IPS DF 6.9 (cell line): ENCODE data around the gene PPID.
"Not testable (repeated sequence)": the region's sequence is repeated elsewhere in the genome, so short reads cannot be mapped to it uniquely, and the experiment has no call there.

Experiments used
- DNase-seq: peaks from one replicate; pipeline ENCODE4 v3.0.0-alpha.2; 2013; ENCODE audit warnings: low read depth, low spot score
- H3K27ac ChIP-seq: one replicate; pipeline ENCODE4 v1.5.1; 2013; ENCODE audit warnings: low read length, control low read depth
- H3K27me3 ChIP-seq: 2 replicates; pipeline ENCODE4 v1.6.1; 2013; ENCODE audit warnings: mild to moderate bottlenecking, low read length; ENCODE audit not compliant: control insufficient read depth, insufficient read depth
- H3K36me3 ChIP-seq: 2 replicates; pipeline ENCODE4 v1.6.1; 2013; ENCODE audit warnings: low read length; ENCODE audit not compliant: control insufficient read depth, insufficient read depth
- H3K4me1 ChIP-seq: 2 replicates; pipeline ENCODE4 v1.6.1; 2013; ENCODE audit warnings: low read length; ENCODE audit not compliant: control insufficient read depth, insufficient read depth
- H3K4me3 ChIP-seq: 2 replicates; pipeline ENCODE4 v1.5.1; 2013; ENCODE audit warnings: mild to moderate bottlenecking, low read length
- H3K9me3 ChIP-seq: 2 replicates; pipeline ENCODE4 v1.6.1; 2013; ENCODE audit warnings: low read length, inconsistent platforms; ENCODE audit not compliant: control insufficient read depth, insufficient read depth
- WGBS: extraction: QIAGEN DNeasy Blood & Tissue Kit; methylation state at CpG from one replicate; pipeline ENCODE4 v1.1.7; 2013; ENCODE audit warnings: mixed read lengths, missing lambda C conversion rate; ENCODE audit not compliant: insufficient read length, insufficient coverage; 5-methylcytosine and 5-hydroxymethylcytosine counted together

The PPID gene

DNA sequence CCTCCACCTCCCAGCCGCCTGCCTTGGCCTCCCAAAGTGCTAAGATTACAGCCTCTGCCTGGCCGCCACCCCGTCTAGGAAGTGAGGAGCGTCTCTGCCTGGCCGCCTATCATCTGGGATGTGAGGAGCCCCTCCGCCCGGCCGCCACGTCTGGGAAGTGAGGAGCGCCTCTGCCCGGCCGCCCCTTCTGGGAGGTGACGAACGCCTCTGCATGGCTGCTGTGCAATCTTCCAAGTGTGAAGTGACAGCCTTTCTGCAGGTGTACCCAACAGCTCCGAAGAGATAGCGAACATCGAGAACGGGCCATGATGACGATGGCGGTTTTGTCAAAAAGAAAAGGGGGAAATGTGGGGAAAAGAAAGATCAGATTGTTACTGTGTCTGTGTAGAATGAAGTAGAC lies 36.3 kb upstream of the PPID start:
- not testable (repeated sequence) for H3K36me3 ChIP-seq, H3K27me3 ChIP-seq, H3K4me1 ChIP-seq, H3K9me3 ChIP-seq, H3K4me3 ChIP-seq, DNase-seq, H3K27ac ChIP-seq
- WGBS, result no CpG with 5 or more reads among the region's 20 CpGs

DNA sequence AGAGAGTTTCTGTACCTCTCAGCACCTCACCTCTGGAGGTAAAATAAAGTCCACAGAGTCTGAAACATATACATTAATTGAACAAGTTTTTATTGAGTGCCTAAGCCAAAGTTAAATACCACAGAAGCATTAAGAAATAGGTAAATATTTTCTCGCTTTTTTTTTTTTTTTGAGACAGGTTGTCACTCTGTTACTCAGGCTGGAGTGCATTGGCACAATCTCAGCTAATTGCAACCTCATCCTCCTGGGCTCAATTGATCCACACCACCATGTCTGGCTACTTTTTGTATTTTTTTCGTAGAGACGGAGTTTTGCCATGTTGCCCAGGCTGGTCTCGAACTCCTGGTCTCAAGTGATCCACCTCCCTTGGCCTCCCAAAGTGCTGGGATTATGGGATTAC lies 35.5 kb upstream of the PPID start:
- Histone ChIP-seq H3K9me3 (no peaks in the 10 kb centered on the region; the same call in 1 of the 2 replicates), H3K4me1 (no peaks in the 10 kb centered on the region), H3K27ac (no peak overlapping the region), H3K4me3 (no peak overlapping the region), H3K36me3 (no peaks in the 10 kb centered on the region), H3K27me3 (no peaks in the 10 kb centered on the region)
- WGBS, result no CpG with 5 or more reads among the region's 4 CpGs
- DNase-seq, result no peak

- H3K4me1 ChIP-seq, result no peaks in the 10 kb centered on the region
- H3K27ac ChIP-seq, result no peak overlapping the region
- DNase-seq, result no peak
- H3K9me3 ChIP-seq, result no peaks in the 10 kb centered on the region; the same call in 1 of the 2 replicates
- H3K4me3 ChIP-seq, result no peak overlapping the region
- no peaks in the 10 kb centered on the region for H3K36me3 ChIP-seq
- no CpG with 5 or more reads among the region's 4 CpGs for WGBS
- H3K27me3 ChIP-seq, result no peaks in the 10 kb centered on the region
Measured at GRCh38 chr4:158758142-158758541, 34.9 kb upstream of the PPID start.

DNA sequence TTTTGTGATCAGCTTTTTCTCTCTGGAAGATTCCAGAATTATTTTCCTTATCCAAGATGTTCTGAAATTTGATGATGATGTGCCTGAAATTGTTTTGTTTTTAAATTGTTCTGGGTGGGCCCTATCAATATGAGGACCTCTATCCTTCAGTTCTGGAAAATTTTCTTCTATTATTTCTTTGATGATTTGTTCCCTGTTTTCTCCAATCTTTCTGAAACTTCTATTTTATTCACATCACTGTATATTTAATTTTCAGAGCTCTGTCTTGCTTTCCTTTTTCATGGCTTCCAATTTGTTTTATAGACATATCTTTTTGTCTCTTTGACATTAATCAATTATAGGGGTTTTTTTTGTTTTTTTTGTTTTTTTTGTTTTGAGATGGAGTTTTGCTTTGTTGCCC lies 33.4 kb upstream of the PPID start:
- H3K36me3 ChIP-seq, result no peaks in the 10 kb centered on the region

GRCh38 chr4:158755819-158756218 lies 32.6 kb upstream of the PPID start:
- not testable (repeated sequence) for H3K4me3 ChIP-seq, DNase-seq, H3K4me1 ChIP-seq, H3K27ac ChIP-seq, H3K9me3 ChIP-seq, H3K27me3 ChIP-seq, H3K36me3 ChIP-seq
- whole genome bisulfite sequencing, result no CpG with 5 or more reads among the region's 7 CpGs

More for the DNA sequence above, 33.4 kb upstream of the PPID start:
- no peak for DNase-seq
- Histone ChIP-seq H3K9me3 (no peaks in the 10 kb centered on the region; the same call in 1 of the 2 replicates), H3K4me1 (no peaks in the 10 kb centered on the region), H3K27me3 (no peaks in the 10 kb centered on the region), H3K27ac (no peak overlapping the region), H3K4me3 (no peak overlapping the region)

GRCh38 chr4:158754385-158755180 lies 31.4 kb upstream of the PPID start:
- H3K36me3 ChIP-seq, result no peaks in the 10 kb centered on the region
- H3K27me3 ChIP-seq, result no peaks in the 10 kb centered on the region
- no peaks in the 10 kb centered on the region for H3K4me1 ChIP-seq
- no peaks in the 10 kb centered on the region; the same call in 1 of the 2 replicates for H3K9me3 ChIP-seq
- H3K4me3 ChIP-seq, result no peak overlapping the region
- H3K27ac ChIP-seq, result no peak overlapping the region
- WGBS, result no CpG with 5 or more reads among the region's 5 CpGs
- DNase-seq, result no peak

DNA sequence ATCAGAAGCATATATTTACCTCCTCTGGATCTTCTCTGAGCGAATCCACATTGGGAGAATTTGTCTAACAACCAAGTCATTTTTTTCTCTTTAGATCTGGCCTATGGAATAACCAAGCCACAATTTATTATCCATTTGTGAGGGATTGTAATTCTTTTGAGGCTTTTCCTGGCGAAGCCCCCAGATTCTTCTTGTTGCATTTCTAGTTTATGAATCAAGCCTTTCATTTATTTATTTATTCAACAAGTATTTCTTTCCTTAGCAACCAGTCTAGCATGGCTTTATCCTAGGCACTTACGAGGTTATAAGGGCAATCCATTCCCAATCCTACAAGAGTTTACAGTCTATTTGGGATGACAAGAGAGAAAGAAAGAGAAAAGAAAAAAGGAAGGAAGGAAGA lies 27.2 kb upstream of the PPID start:
- Histone ChIP-seq H3K27me3 (no peaks in the 10 kb centered on the region), H3K36me3 (no peaks in the 10 kb centered on the region), H3K4me1 (no peaks in the 10 kb centered on the region), H3K4me3 (no peak overlapping the region), H3K9me3 (no peaks in the 10 kb centered on the region), H3K27ac (no peak overlapping the region)
- DNase-seq, result no peak
- no CpG with 5 or more reads among the region's 3 CpGs for WGBS

GRCh38 chr4:158746537-158746936 lies 23.3 kb upstream of the PPID start:
- H3K27ac ChIP-seq, H3K4me3 ChIP-seq, H3K9me3 ChIP-seq, H3K27me3 ChIP-seq, H3K36me3 ChIP-seq, H3K4me1 ChIP-seq, DNase-seq: not testable (repeated sequence)
- WGBS, result no CpG with 5 or more reads among the region's 31 CpGs

DNA sequence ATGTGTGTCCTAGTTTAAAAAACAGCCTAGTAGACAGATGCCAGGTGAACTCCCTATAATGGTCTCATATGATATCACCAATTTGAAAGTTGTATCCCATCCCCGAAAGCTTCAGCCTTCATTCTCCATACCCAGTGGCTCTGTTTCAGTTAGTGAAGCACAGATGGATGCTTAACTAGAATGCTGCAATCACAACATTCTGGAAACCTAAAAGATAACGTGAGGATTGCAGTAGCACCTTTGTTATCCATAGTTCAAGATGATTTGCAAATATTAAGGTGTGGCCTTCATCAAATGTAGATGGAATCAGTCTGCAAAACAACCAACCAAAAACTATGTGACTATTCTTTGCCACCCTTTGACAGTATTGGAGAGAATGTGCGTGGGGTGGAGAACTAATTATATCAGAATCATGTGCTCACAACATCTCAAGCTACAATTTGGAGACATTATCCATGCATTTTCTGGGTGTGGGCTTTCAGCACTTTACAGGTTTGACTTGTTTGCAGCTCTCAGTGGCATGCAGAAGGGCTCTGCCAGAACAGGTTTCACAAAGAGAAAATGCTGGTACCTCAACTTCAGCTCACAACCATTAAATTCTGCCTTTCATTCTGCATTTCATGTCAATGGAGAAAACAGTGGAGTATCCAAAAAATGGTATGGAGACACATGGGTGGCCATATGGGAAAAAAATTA lies 18.3 kb upstream of the PPID start:
- H3K27me3 ChIP-seq, result no peaks in the 10 kb centered on the region
- H3K4me3 ChIP-seq, result no peak overlapping the region
- no peak for DNase-seq
- H3K36me3 ChIP-seq, result no peaks in the 10 kb centered on the region
- no peak overlapping the region for H3K27ac ChIP-seq
- H3K9me3 ChIP-seq, result no peaks in the 10 kb centered on the region
- no peaks in the 10 kb centered on the region for H3K4me1 ChIP-seq
- no CpG with 5 or more reads among the region's 3 CpGs for WGBS

- no peaks in the 10 kb centered on the region for H3K27me3 ChIP-seq
- whole genome bisulfite sequencing, result no CpG with 5 or more reads among the region's 2 CpGs
- H3K4me3 ChIP-seq, result no peak overlapping the region
- H3K27ac ChIP-seq, result no peak overlapping the region
- no peaks in the 10 kb centered on the region for H3K36me3 ChIP-seq
- no peaks in the 10 kb centered on the region for H3K9me3 ChIP-seq
- DNase-seq, result no peak
- H3K4me1 ChIP-seq, result no peaks in the 10 kb centered on the region
Measured at GRCh38 chr4:158739600-158739999, 16.4 kb upstream of the PPID start.

DNA sequence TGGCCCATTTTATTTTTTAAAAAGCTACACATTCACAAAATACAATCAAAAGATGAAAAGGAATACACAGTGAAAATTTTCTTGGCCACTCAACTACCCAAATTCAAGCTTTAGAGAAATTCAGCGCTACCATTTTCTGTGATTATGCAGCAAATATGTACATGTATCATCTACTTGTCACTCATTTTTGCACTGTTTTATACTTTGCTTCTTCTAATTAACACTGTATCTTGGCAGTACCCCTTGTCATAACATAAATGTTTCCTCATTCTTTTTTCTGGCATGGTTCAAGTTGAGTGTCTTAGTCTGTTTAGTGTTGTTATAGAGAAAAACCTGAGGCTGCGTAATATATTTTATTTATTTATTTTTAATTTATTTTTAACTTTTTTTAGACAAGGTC lies 15.7 kb upstream of the PPID start:
- Histone ChIP-seq H3K27me3 (no peaks in the 10 kb centered on the region), H3K27ac (no peak overlapping the region), H3K4me1 (no peaks in the 10 kb centered on the region), H3K9me3 (no peaks in the 10 kb centered on the region), H3K4me3 (no peak overlapping the region), H3K36me3 (no peaks in the 10 kb centered on the region)
- no peak for DNase-seq
- WGBS, result no CpG with 5 or more reads among the region's 2 CpGs
